Panc1 (cell line): ENCODE measurements around the gene CBX7.

Experiments used
- POLR2AphosphoS5 ChIP-seq: IDR thresholded peaks from 2 replicates; pipeline ENCODE4 v1.6.1; 2012; ENCODE audit warnings: mild to moderate bottlenecking, low read depth, low read length, moderate library complexity
- SIN3A ChIP-seq: IDR thresholded peaks from 2 replicates; pipeline ENCODE4 v1.6.1; 2012; ENCODE audit warnings: low read depth, mild to moderate bottlenecking, low read length, moderate library complexity, borderline replicate concordance; ENCODE audit not compliant: insufficient read depth
- TF ChIP-seq, protein P1 (sequence below): fragments of 450-650 bp; IDR thresholded peaks from 2 replicates; pipeline ENCODE4 v1.5.1; 2017; ENCODE audit warnings: mild to moderate bottlenecking

DNA sequence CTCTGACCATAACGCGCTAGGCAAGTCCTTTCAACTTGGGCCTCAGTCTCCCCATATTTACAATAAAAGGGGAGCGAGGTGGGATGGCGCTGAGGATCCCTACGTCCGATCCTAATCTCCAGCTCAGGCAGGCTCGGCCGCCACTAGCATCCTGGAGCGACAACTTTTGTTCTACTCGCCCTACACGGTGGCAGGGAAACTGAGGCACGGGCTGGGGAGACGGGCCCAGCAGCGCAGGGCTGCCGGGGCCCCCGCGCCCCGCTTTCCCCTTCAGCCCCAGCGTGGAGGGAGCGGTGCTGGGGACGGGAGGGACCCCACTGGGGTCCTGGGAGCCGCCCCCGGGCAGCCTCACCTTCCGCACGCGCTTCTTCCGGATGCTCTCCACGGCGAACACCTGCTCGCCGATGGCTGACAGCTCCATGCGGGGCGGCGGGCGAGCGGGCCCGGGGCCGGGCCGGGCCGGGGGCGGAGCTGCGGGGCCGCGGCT is 413 bp downstream of the CBX7 start:
- TF ChIP-seq, protein P1, sequence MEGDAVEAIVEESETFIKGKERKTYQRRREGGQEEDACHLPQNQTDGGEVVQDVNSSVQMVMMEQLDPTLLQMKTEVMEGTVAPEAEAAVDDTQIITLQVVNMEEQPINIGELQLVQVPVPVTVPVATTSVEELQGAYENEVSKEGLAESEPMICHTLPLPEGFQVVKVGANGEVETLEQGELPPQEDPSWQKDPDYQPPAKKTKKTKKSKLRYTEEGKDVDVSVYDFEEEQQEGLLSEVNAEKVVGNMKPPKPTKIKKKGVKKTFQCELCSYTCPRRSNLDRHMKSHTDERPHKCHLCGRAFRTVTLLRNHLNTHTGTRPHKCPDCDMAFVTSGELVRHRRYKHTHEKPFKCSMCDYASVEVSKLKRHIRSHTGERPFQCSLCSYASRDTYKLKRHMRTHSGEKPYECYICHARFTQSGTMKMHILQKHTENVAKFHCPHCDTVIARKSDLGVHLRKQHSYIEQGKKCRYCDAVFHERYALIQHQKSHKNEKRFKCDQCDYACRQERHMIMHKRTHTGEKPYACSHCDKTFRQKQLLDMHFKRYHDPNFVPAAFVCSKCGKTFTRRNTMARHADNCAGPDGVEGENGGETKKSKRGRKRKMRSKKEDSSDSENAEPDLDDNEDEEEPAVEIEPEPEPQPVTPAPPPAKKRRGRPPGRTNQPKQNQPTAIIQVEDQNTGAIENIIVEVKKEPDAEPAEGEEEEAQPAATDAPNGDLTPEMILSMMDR, result no peak
- TF ChIP-seq SIN3A (no peak), POLR2AphosphoS5 (no peak)
